Transverse colon (tissue), 3 donors: ENCODE measurements around the gene MRPL14.

Experiments
- CTCF ChIP-seq, 5 experiments: fragments of 200-600 bp in 3 of 5; fragments of 450-650 bp in 2 of 5; sonication (generic) in 3 of 5; IDR thresholded peaks; 1 replicate in 2 of 5; 2 replicates in 3 of 5; pipeline ENCODE4 v1.5.1; 2016 to 2017; ENCODE audit warnings: antibody characterized with exemption in 5 of 5, inconsistent platforms in 3 of 5, mild to moderate bottlenecking in 2 of 5, moderate library complexity in 1 of 5
- POLR2A ChIP-seq: fragments of 450-650 bp; IDR thresholded peaks from one replicate; pipeline ENCODE4 v1.6.1; 2016; ENCODE audit warnings: antibody characterized with exemption, mild to moderate bottlenecking, moderate library complexity

DNA sequence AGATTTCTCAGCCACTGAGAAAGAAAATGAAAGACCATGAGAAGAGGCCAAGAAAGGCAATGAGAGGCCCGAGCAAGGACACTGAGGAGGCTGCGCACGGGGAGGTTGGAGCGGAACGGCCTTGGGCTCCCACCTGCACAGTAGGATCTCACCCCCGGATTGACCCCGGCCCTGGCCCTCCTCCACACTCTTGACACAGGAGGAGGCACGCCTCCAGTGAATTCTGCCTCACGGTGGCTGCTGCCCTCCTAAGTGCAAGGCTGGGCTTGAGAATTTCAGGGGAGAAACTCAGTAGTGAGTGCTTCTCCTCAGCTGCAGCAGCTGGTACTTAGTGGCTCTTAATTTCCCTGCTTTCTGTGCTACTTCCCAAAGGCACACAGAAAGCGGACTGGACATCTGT lies 18.0 kb downstream of the MRPL14 start:
- TF ChIP-seq CTCF (IDR thresholded peaks at IDR 0.05): no peak
- TF ChIP-seq POLR2A: no peak
